ENCODE data around the gene SPRYD3. TPM values are rescaled to one million over a fixed set of nuclear protein-coding genes. Genes with fewer than 3 reads are reported as not detected.

SPRYD3 gene
- total RNA-seq, 1 experiment from 2014 or later: 47.5 TPM

- Histone ChIP-seq H3K27me3 (ENCODE audit: insufficient read depth, low read length) (no peaks in the 10 kb centered on the region), H3K9ac (ENCODE audit: low read length) (peak overlapping the region; percentile 39), H4K20me1 (ENCODE audit: insufficient read depth) (peaks cover 3% of the 10 kb centered on the region; the same call in 1 of the 2 replicates), H3K27ac (ENCODE audit: low read depth, low read length) (peak overlapping the region; percentile 45), H3K4me1 (ENCODE audit: control insufficient read depth in 1 of 2, insufficient read depth in 2 of 2, low read length in 2 of 2) (peaks cover 23 to 35% of the 10 kb centered on the region in 2 experiments), H2AFZ (ENCODE audit: low read depth, low read length, poor library complexity, severe bottlenecking) (no peak overlapping the region), H3K9me2 (ENCODE audit: insufficient read depth) (no peaks in the 10 kb centered on the region), H3K4me2 (ENCODE audit: low read length) (peak overlapping the region; percentile 76), H3K4me3 (replicated peaks in 1 of 2; ENCODE audit: low read depth in 1 of 2, low read length in 2 of 2) (no peak overlapping the region), H3K79me2 (ENCODE audit: insufficient read depth, low read length) (no peaks in the 10 kb centered on the region), H3K36me3 (ENCODE audit: control insufficient read depth in 1 of 2, insufficient read depth in 2 of 2, low read length in 2 of 2) (peaks cover 3 to 25% of the 10 kb centered on the region in 2 experiments; a peak in 3 of 4 replicates), H3K9me3 (ENCODE audit: control insufficient read depth in 1 of 2, insufficient read depth in 1 of 2, low read depth in 1 of 2, low read length in 2 of 2) (no peaks in the 10 kb centered on the region)
- DNase-seq (ENCODE audit: low read depth, low spot score) (peak; percentile 63), ATAC-seq (peak; percentile 77)
- ChIA-PET RAD21 (ENCODE audit: low non-redundant PET in 1 of 2, low total read pairs in 2 of 2, uncharacterized antibody in 2 of 2, unreplicated experiment in 2 of 2) (interaction anchor here (1.0 to 1.3 kb wide), 5 partner anchors 13 to 176 kb away, joined by 3 to 7 read pairs (median 5); no protein-coding TSS in a partner anchor), POLR2A (interaction anchor here (0.9 to 1.9 kb wide), 8 partner anchors 7 to 91 kb away, joined by 3 to 8 read pairs (median 4); partner anchors contain the start of gene SPRYD3), CTCF (interaction anchor here (0.5 to 1.7 kb wide), 15 partner anchors 8 to 177 kb away, joined by 3 to 20 read pairs (median 5); partner anchors contain the start of gene SPRYD3)
- peak in 2 of 3 experiments; percentile 66 to 75; a peak in 4 of 6 replicates for TF ChIP-seq CTCF (IDR thresholded peaks at IDR 0.05 in 2 of 3, conservative IDR thresholded peaks at IDR 0.05 in 1 of 3; ENCODE audit: borderline replicate concordance in 1 of 3, insufficient read depth in 1 of 3, low read depth in 2 of 3, low read length in 2 of 3)
- TF ChIP-seq ZNF274 (IDR thresholded peaks at IDR 0.05; ENCODE audit: low read depth, low read length): no peak
- TF ChIP-seq POLR2AphosphoS5 (IDR thresholded peaks at IDR 0.05; ENCODE audit: low read depth, low read length): peak; percentile 34; the same call in 1 of the 2 replicates
- peak; percentile 83 for TF ChIP-seq TCF7L2 (IDR thresholded peaks at IDR 0.05; ENCODE audit: borderline replicate concordance, extremely low read depth, insufficient read depth, insufficient read length)
- BruUV-seq (replicated peaks): no TSS peak
- intact Hi-C loops (cut with micrococcal nuclease): loop anchor here (10.0 kb wide), 1 partner anchor 223 kb away; no protein-coding TSS in a partner anchor
Measured at GRCh38 chr12:53061404-53062010, 17.7 kb downstream of the SPRYD3 start.
